NCI-H187 treated with DMSO at 0.1 percent for 48 hours (cell line): ENCODE measurements around the gene S1PR1.

Experiments used
- DNase-seq: peaks from one replicate; lab custom pipeline; 2025; lab: John Stamatoyannopoulos, UW

Gene S1PR1

DNA sequence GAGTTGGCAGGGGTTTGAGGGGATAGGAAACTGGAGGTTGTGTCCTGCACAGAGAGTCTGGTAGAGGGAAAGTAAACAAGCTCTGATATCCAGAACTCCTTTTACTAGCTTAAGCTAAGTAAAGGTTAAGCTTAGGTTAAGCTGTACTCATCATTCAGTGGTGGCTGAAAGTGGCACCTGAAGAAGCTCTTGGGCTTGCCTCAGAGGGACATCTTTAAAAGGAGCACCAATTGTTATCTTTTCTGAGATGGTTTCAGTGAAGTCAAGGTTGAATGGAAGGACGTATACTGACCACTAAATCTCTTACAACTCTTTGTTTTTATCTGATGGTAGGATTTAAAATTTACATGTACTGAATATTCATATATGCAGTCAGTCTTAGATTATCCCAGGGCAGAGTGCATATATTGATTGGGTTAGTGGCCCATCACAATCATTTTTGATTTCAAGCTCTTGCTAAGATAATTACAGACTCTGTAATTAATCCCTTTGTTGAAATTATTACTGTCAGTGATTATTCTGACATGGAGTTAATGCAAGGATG is 43.3 kb downstream of the S1PR1 start:
- DNase-seq = no peak

DNA sequence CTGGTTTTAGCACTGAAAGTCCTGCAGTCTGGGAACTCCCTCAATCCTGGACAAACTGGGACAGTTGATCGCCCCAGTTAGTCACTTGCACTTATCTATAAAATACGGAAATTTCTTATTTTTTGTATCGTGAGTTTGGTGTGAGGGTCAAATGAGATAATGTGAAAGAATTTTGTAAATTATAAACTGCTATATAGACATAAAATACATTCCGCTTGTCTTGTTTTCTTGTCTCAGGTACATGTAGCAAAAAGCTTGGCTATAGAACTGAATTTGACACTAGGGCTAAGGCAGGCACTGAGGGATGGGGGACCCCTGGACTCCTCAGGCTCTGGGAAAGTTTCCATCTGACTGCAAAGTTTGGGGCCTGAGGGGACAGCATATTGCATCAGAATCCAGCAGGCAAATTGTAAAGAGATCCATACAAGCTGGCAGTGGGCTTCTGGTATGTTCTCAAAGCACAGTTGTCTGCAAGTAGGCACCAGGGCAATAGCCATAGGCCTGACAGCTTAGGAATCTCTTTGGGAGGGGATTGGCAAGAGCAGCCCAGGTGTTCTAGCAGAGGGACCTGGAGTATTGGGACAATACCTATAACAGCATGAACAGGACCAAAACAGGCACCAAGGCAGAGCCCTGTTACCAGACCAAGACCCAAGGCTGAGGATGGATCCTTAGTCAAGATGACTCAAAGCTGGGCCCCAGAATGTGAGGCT is 44.3 kb downstream of the S1PR1 start:
- DNase-seq = no peak

DNA sequence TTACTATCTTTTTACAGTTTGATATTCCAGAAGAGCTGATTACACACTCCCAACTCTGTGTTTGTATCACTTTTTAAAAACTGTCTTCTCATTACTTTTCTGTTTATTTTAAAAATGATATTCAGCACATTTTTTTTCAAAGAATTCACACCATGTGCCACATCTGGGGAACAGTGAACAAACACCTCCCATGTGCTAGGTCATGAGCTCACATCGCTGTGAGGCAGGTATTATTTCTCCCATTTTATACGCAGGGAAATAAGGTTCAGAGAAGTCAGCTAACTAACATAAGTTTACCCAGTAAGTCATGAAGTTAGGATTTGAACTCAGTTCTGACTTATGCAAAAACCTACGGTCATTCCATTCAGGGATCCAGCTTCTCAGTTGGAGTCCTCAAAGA is 44.9 kb downstream of the S1PR1 start:
- DNase-seq = no peak

DNA sequence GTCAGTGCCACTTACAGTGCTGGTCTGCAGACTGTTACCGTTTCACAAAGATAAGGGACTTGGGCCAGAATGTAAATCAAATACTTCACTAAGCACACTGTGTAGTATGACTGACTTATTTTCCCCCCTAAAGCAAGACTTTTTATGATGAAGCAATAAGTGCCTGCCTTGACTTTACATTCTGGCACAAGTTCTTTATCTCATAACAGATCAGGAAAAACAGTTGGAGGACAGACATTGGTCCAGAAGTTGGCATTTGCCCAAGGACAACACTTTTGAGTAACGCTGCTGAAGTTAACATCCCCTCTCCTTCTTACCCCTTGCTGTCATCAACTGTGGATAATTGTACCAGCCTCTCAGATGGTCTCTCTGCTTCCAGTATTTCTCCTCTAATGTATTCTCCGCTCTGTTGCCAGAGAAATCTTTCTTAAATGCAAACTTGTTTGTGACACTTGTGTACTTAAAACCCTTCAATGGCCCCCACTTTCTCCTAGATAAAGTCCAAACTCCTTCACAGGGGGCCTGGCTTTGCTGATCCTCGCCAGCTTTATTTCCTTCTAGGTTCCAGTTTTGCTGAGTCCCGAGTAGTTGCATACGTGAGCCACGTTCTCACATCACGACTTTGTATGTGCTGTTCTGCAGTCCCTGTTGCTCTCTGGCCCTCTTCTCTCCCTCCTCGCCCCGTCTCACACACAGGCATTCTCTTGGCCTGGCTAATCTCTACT is 45.7 kb downstream of the S1PR1 start:
- DNase-seq = no peak

DNA sequence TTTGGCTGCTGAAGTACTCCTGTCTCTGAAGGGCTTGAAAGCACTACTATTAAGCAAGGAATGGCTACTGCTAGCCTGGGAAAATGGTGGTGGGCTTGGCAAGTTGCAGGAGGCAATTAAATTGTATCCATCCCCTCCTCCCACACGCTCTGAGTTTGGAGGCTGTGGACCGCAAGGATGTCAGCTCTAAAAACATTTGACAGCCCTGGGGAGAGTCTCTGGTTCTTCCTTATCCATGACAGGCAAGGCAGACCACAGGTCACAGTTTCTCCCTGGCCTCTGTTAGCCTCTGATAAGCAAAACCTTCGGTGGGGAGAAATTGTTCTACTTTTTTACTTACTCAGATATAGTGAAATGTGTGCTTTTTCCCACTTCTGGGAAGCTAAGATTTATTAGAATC is 46.6 kb downstream of the S1PR1 start:
- no peak for DNase-seq

DNA sequence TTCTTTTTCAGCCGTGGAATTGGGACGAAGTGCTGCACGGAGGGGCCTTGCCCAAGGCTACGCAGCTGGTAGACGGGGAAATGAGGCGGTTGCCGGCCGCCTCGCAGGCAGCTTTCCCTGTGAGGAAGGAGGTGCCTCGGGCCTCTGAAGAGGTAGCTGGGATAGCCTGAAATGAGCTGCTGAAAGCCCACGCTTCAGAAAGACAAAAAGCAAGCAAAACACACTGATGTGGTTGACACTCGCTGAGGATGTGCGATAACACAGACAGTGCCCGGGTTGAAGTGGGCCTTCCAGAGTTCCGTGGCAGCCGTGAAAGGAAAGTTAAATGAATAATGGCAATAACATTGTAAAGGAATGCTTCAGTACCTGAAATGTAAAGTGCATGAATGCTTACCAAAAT is 47.2 kb downstream of the S1PR1 start:
- no peak for DNase-seq

DNA sequence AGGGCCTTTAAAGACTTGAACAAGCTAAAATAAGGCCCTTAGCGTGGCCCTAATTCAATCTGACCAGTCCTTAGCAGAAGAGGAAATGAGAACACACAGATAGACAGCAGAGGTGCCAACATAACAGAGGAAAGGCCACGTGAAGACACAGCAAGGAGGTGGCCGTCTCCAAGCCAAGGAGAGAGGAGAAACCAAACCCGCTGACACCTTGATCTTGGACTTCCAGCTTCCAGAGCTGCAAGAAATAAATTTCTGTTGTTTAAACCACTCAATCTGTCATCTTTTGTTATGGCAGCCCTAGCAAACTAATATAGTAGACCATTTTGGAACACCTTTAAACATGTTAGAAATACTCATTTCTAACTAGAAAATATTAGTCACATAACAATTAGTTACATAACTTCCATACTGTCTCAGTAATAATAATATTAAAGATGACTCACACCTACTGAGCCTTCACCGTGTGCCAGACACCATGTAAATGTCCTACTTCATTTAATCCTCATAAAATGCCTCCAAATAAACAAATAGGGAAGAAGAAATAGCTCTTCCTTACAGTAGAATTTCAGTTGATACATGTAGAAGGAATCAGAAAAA is 47.9 kb downstream of the S1PR1 start:
- no peak for DNase-seq

DNA sequence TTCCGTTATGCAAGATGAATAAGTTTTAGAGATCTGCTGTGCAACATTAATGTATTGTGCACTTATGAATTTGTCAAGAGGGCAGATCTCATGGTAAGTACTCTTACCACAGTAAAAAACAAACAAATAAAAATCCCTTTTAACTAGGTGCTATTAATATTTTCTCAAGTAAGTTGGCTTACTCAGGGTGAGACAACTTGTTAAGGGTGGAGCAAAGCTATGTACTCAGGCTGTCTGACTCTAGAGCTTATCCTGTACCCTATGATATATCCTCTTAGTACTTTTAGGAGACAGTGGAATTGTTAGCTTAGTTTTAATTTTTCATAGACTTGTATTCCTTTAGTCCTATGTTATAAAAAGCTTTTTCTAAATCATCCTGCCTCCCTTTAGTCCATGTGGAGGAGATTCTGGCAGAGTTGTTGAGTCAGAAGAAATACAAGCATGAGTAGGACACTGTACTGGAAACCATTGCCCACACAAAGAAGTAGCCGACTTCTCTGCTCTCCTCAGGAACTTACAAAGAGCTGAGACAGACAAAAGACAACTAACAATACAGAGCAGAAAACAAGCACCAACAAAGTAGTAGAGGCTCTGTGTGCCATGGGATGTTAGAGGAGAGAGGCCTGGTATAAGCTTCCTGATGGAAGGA is 49.2 kb downstream of the S1PR1 start:
- no peak for DNase-seq

DNA sequence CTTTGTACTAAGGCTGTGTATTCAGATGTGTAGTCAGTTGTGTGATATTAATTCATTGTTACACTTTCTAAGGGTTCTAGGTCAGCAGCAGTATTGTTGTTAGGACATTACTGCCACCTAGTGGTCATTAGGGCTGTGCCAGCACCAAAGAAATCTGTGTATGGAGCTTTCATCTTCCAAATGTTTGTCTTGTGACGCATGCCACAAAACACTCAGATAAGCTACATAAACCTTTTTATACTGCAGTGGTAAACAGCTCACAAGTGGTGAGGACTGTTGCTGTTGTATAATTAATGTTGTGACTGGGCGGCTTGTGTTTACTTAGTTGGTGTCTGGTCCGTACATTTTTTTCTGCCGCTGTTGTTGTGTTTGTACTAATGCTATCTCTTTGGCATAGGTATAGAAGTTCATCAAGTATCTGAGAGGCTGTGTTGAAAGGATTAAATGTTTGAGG is 51.7 kb downstream of the S1PR1 start:
- no peak for DNase-seq

DNA sequence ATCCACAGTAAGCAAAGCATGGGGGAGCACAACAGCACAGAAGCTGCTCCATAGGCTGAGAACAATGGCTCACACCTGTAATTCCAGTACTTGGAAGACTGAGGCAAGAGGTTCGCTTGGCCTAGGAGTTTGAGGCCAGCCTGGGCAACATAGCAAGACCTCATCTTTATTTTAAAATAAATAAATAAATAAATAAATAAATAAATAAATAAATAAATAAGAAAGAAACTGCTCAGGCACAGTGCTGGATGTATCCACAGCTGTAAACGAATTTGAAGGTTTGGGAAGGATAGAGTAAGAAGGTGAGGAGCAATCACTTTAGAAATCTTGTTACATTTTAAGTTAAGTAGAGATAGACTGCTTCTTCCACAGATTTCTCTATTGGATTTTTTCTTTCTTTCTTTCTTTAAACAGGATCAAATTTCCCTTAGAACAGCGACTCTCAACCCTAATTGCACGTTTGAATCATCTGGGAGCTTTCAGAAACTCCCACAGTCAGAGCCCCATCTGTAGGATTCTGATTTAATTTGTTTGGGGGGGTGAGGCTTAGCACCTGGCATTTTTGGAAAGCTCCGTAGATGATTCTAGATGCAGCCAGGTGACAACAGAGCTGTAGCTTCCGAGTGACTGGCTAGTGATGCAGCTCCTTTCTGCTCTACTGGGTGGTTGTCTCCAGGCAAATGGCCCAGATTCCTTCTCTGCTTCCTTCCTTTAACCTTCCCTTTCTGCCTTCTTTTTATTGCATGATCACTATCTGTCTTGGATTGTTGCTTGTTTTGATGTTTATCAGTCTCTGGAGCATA is 53.5 kb downstream of the S1PR1 start:
- DNase-seq = no peak
